Measurements from ENCODE around the gene PADI1. TPM values are rescaled to one million over a fixed set of nuclear protein-coding genes. Genes with fewer than 3 reads are reported as not detected.

The PADI1 gene
- total RNA-seq, 1 donor from 2014 or later, result not detected

GRCh38 chr1:17188889-17189631 lies 15.9 kb upstream of the PADI1 start:
- H3K9me3 ChIP-seq (replicated peaks), result peaks cover 16% of the 10 kb centered on the region
- intact Hi-C loops (cut with micrococcal nuclease), result no loop called here
- TF ChIP-seq CTCF (IDR thresholded peaks at IDR 0.05; ENCODE audit: borderline replicate concordance), result no peak
- H3K27me3 ChIP-seq (ENCODE audit: low read depth), result peaks cover 85% of the 10 kb centered on the region
- no peaks in the 10 kb centered on the region for H3K36me3 ChIP-seq
- H3K4me3 ChIP-seq, result no peak overlapping the region
- H3K27ac ChIP-seq (replicated peaks), result no peak overlapping the region
- H3K4me1 ChIP-seq, result no peaks in the 10 kb centered on the region
- no peak for DNase-seq

- no peak for DNase-seq
Measured at GRCh38 chr1:17189632-17189990, 15.3 kb upstream of the PADI1 start.

GRCh38 chr1:17190010-17190995 lies 14.6 kb upstream of the PADI1 start:
- Histone ChIP-seq H3K4me3 (no peak overlapping the region), H3K9me3 (replicated peaks) (peaks cover 16% of the 10 kb centered on the region), H3K27ac (replicated peaks) (no peak overlapping the region), H3K4me1 (no peaks in the 10 kb centered on the region), H3K27me3 (ENCODE audit: low read depth) (peaks cover 85% of the 10 kb centered on the region), H3K36me3 (no peaks in the 10 kb centered on the region)
- intact Hi-C loops (cut with micrococcal nuclease), result no loop called here
- DNase-seq, result no peak
- no peak for TF ChIP-seq CTCF (IDR thresholded peaks at IDR 0.05; ENCODE audit: borderline replicate concordance)

More at GRCh38 chr1:17189632-17189990, 15.3 kb upstream of the PADI1 start:
- Histone ChIP-seq H3K4me1 (no peaks in the 10 kb centered on the region), H3K4me3 (no peak overlapping the region), H3K9me3 (replicated peaks) (peaks cover 16% of the 10 kb centered on the region), H3K27me3 (ENCODE audit: low read depth) (peaks cover 85% of the 10 kb centered on the region), H3K27ac (replicated peaks) (no peak overlapping the region), H3K36me3 (no peaks in the 10 kb centered on the region)
- TF ChIP-seq CTCF (IDR thresholded peaks at IDR 0.05; ENCODE audit: borderline replicate concordance), result no peak
- intact Hi-C loops (cut with micrococcal nuclease), result no loop called here

- TF ChIP-seq CTCF (IDR thresholded peaks at IDR 0.05; ENCODE audit: borderline replicate concordance), result no peak
- peaks cover 16% of the 10 kb centered on the region for H3K9me3 ChIP-seq (replicated peaks)
- intact Hi-C loops (cut with micrococcal nuclease), result no loop called here
- no peak for DNase-seq
- H3K4me3 ChIP-seq, result no peak overlapping the region
- no peaks in the 10 kb centered on the region for H3K36me3 ChIP-seq
- peaks cover 90% of the 10 kb centered on the region for H3K27me3 ChIP-seq (ENCODE audit: low read depth)
- H3K4me1 ChIP-seq, result no peaks in the 10 kb centered on the region
- no peak overlapping the region for H3K27ac ChIP-seq (replicated peaks)
Measured at GRCh38 chr1:17191990-17192242, 13.0 kb upstream of the PADI1 start.

GRCh38 chr1:17192394-17193221 lies 12.3 kb upstream of the PADI1 start:
- DNase-seq, result no peak
- Histone ChIP-seq H3K4me1 (no peaks in the 10 kb centered on the region), H3K9me3 (replicated peaks) (peaks cover 16% of the 10 kb centered on the region), H3K27ac (replicated peaks) (no peak overlapping the region), H3K27me3 (ENCODE audit: low read depth) (peaks cover 95% of the 10 kb centered on the region), H3K4me3 (no peak overlapping the region), H3K36me3 (no peaks in the 10 kb centered on the region)
- intact Hi-C loops (cut with micrococcal nuclease), result no loop called here
- no peak for TF ChIP-seq CTCF (IDR thresholded peaks at IDR 0.05; ENCODE audit: borderline replicate concordance)
